KMS-11 (cell line): ENCODE results near the gene ERAP2.

ENCODE experiments used
- H2AFZ ChIP-seq: fragments of 200-600 bp; sonication (generic); 2 replicates; pipeline ENCODE4 v1.6.1; 2016; ENCODE audit warnings: antibody characterized with exemption, mixed run types, low read depth
- H3K27ac ChIP-seq: fragments of 200-600 bp; sonication (generic); 2 replicates; pipeline ENCODE4 v1.6.1; 2016; ENCODE audit warnings: mild to moderate bottlenecking, mixed run types
- H3K27me3 ChIP-seq: fragments of 200-600 bp; sonication (generic); 2 replicates; pipeline ENCODE4 v1.6.1; 2017; ENCODE audit warnings: mild to moderate bottlenecking, low read depth, mixed run types, moderate library complexity; ENCODE audit not compliant: insufficient read depth
- H3K36me3 ChIP-seq: fragments of 200-600 bp; sonication (generic); 2 replicates; pipeline ENCODE4 v1.6.1; 2017; ENCODE audit warnings: mild to moderate bottlenecking, mixed run types; ENCODE audit not compliant: insufficient read depth
- H3K4me1 ChIP-seq: fragments of 200-600 bp; sonication (generic); 2 replicates; pipeline ENCODE4 v1.6.1; 2016; ENCODE audit warnings: mild to moderate bottlenecking, low read depth, mixed run types; ENCODE audit not compliant: poor library complexity, severe bottlenecking
- H3K4me2 ChIP-seq: fragments of 200-600 bp; sonication (generic); 2 replicates; pipeline ENCODE4 v1.7.0; 2016; ENCODE audit warnings: mild to moderate bottlenecking, mixed run types
- H3K4me3 ChIP-seq: fragments of 200-600 bp; sonication (generic); IDR thresholded peaks from 2 replicates; pipeline ENCODE4 v1.6.1; 2017; ENCODE audit warnings: low read depth, low read length, mixed read lengths; ENCODE audit not compliant: insufficient read depth
- H3K79me2 ChIP-seq: fragments of 200-600 bp; sonication (generic); 2 replicates; pipeline ENCODE4 v1.6.1; 2016; ENCODE audit warnings: low read depth, mixed run types; ENCODE audit not compliant: insufficient read depth
- H3K9ac ChIP-seq: fragments of 200-600 bp; sonication (generic); 2 replicates; pipeline ENCODE4 v1.6.1; 2016; ENCODE audit warnings: mild to moderate bottlenecking, mixed run types
- H4K20me1 ChIP-seq: fragments of 200-600 bp; sonication (generic); 2 replicates; pipeline ENCODE4 v1.6.1; 2016; ENCODE audit warnings: mild to moderate bottlenecking, mixed run types; ENCODE audit not compliant: insufficient read depth
- CTCF ChIP-seq: fragments of 200-600 bp; sonication (generic); conservative IDR thresholded peaks from 2 replicates; pipeline ENCODE4 v1.6.1; 2017; ENCODE audit warnings: low read depth, mild to moderate bottlenecking, antibody characterized with exemption, low read length, moderate library complexity, mixed read lengths

ERAP2 gene

DNA sequence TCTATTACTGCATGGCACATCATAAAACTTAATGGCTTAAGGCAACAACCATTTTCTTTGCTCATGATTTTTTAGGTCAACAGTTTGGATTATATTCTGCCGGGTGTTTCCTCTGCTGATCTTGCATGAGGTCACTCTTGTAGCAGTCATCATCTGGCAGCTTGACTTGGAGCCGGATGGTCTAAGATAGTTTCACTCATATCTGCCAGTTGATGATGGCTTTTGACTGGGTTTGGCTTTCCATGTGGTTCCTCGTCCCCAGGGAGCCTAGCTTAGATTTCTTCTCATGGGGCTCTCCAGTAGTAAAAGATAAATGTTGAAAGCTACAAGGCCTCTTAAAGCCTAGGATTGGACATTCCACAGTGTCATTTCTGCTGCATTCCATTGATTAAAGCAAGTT, 87.0 kb downstream of the ERAP2 start:
- H3K4me2 ChIP-seq: peak overlapping the region; percentile 13; the same call in 1 of the 2 replicates

GRCh38 chr5:96966801-96967200, 90.5 kb downstream of the ERAP2 start:
- H3K4me2 ChIP-seq: no peak overlapping the region
- TF ChIP-seq CTCF: no peak
- H3K79me2 ChIP-seq: peaks cover 23% of the 10 kb centered on the region; the same call in 1 of the 2 replicates
- no peaks in the 10 kb centered on the region for H3K27me3 ChIP-seq
- H4K20me1 ChIP-seq: no peaks in the 10 kb centered on the region; the same call in 1 of the 2 replicates
- no peak overlapping the region for H3K4me3 ChIP-seq
- H3K36me3 ChIP-seq: no peaks in the 10 kb centered on the region
- no peak overlapping the region for H3K27ac ChIP-seq
- no peak overlapping the region for H2AFZ ChIP-seq
- H3K9ac ChIP-seq: no peak overlapping the region
- peaks cover 28% of the 10 kb centered on the region for H3K4me1 ChIP-seq

More for the DNA sequence above, 87.0 kb downstream of the ERAP2 start:
- Histone ChIP-seq H4K20me1 (no peaks in the 10 kb centered on the region; the same call in 1 of the 2 replicates), H3K36me3 (no peaks in the 10 kb centered on the region), H2AFZ (no peak overlapping the region), H3K4me3 (no peak overlapping the region), H3K79me2 (peaks cover 34% of the 10 kb centered on the region; the same call in 1 of the 2 replicates), H3K9ac (no peak overlapping the region), H3K4me1 (peaks cover 62% of the 10 kb centered on the region), H3K27ac (peak overlapping the region; percentile 4; the same call in 1 of the 2 replicates), H3K27me3 (no peaks in the 10 kb centered on the region)
- TF ChIP-seq CTCF: no peak

GRCh38 chr5:96967400-96967799, 91.1 kb downstream of the ERAP2 start:
- H3K36me3 ChIP-seq: no peaks in the 10 kb centered on the region
- H3K4me3 ChIP-seq: no peak overlapping the region
- TF ChIP-seq CTCF: no peak
- H3K9ac ChIP-seq: no peak overlapping the region
- no peaks in the 10 kb centered on the region for H3K27me3 ChIP-seq
- H2AFZ ChIP-seq: no peak overlapping the region
- H3K4me2 ChIP-seq: no peak overlapping the region
- H3K4me1 ChIP-seq: peaks cover 23% of the 10 kb centered on the region
- peaks cover 23% of the 10 kb centered on the region for H3K79me2 ChIP-seq
- no peaks in the 10 kb centered on the region; the same call in 1 of the 2 replicates for H4K20me1 ChIP-seq
- H3K27ac ChIP-seq: no peak overlapping the region

- H2AFZ ChIP-seq: no peak overlapping the region
- H3K4me2 ChIP-seq: no peak overlapping the region
- no peaks in the 10 kb centered on the region for H3K36me3 ChIP-seq
- no peaks in the 10 kb centered on the region for H3K27me3 ChIP-seq
- H3K27ac ChIP-seq: no peak overlapping the region
- no peak for TF ChIP-seq CTCF
- H4K20me1 ChIP-seq: no peaks in the 10 kb centered on the region; the same call in 1 of the 2 replicates
- no peak overlapping the region for H3K9ac ChIP-seq
- H3K4me1 ChIP-seq: peaks cover 23% of the 10 kb centered on the region
- H3K79me2 ChIP-seq: peaks cover 24% of the 10 kb centered on the region
- no peak overlapping the region for H3K4me3 ChIP-seq
These were observed 91.8 kb downstream of the ERAP2 start for GRCh38 chr5:96968074-96968473.
